Neural progenitor cell (in vitro differentiated cells): Measurements from ENCODE around the gene SSNA1. TPM values are rescaled to one million over a fixed set of nuclear protein-coding genes. Genes with fewer than 3 reads are reported as not detected.
"Not testable (repeated sequence)": the region's sequence is repeated elsewhere in the genome, so short reads cannot be mapped to it uniquely, and the experiment has no call there.

ENCODE experiments used
- DNase-seq: peaks from one replicate; pipeline ENCODE4 v3.0.0-alpha.2; 2016; ENCODE audit warnings: low spot score
- H2AFZ ChIP-seq: fragments of 200-600 bp; sonication (generic); replicated peaks from 2 replicates; pipeline ENCODE4 v1.6.1; 2016; ENCODE audit warnings: antibody characterized with exemption
- H3F3A ChIP-seq: fragments of 200-600 bp; sonication (generic); 2 replicates; pipeline ENCODE4 v1.6.1; 2016; ENCODE audit warnings: antibody characterized with exemption, low read depth
- H3K27ac ChIP-seq: fragments of 200-600 bp; sonication (generic); 2 replicates; pipeline ENCODE4 v1.5.1; 2016; ENCODE audit warnings: mild to moderate bottlenecking
- H3K27me3 ChIP-seq: fragments of 200-600 bp; sonication (generic); 2 replicates; pipeline ENCODE4 v1.6.1; 2016; ENCODE audit warnings: mild to moderate bottlenecking, moderate library complexity
- H3K36me3 ChIP-seq: fragments of 200-600 bp; sonication (generic); 2 replicates; pipeline ENCODE4 v1.5.1; 2016
- H3K4me1 ChIP-seq: fragments of 200-600 bp; sonication (generic); 2 replicates; pipeline ENCODE4 v1.6.1; 2016; ENCODE audit warnings: mixed run types
- H3K4me2 ChIP-seq: fragments of 200-600 bp; sonication (generic); 2 replicates; pipeline ENCODE4 v1.6.1; 2016
- H3K4me3 ChIP-seq: fragments of 200-600 bp; sonication (generic); 2 replicates; pipeline ENCODE4 v1.5.1; 2016
- H3K79me2 ChIP-seq: fragments of 200-600 bp; sonication (generic); 2 replicates; pipeline ENCODE4 v1.6.1; 2016; ENCODE audit warnings: low read depth
- H3K9ac ChIP-seq: fragments of 200-600 bp; sonication (generic); 2 replicates; pipeline ENCODE4 v1.6.1; 2016
- H3K9me3 ChIP-seq: fragments of 200-600 bp; sonication (generic); 2 replicates; pipeline ENCODE4 v1.5.1; 2016; ENCODE audit warnings: low read depth
- H4K20me1 ChIP-seq: fragments of 200-600 bp; sonication (generic); 2 replicates; pipeline ENCODE4 v1.6.1; 2016; ENCODE audit warnings: low read depth
- H3K27ac Mint-ChIP-seq: 3 replicates; pipeline ENCODE4 v1.8.0; 2021; ENCODE audit warnings: mixed read lengths
- H3K27me3 Mint-ChIP-seq: 2 replicates; pipeline ENCODE4 v1.8.0; 2022; ENCODE audit warnings: low read depth, mild to moderate bottlenecking, inconsistent platforms, moderate library complexity, mixed read lengths; ENCODE audit not compliant: insufficient read depth
- H3K36me3 Mint-ChIP-seq: 3 replicates; pipeline ENCODE4 v1.8.0; 2021; ENCODE audit warnings: mixed read lengths
- H3K4me1 Mint-ChIP-seq: 3 replicates; pipeline ENCODE4 v1.8.0; 2021; ENCODE audit warnings: mixed read lengths
- H3K4me3 Mint-ChIP-seq: 3 replicates; pipeline ENCODE4 v1.8.0; 2021; ENCODE audit warnings: mild to moderate bottlenecking, moderate library complexity, mixed read lengths
- H3K9me3 Mint-ChIP-seq: 3 replicates; pipeline ENCODE4 v1.8.0; 2020; ENCODE audit warnings: mixed read lengths
- CTCF ChIP-seq: fragments of 200-600 bp; sonication (generic); IDR thresholded peaks from 2 replicates; pipeline ENCODE4 v1.5.1; 2017; ENCODE audit warnings: antibody characterized with exemption, mild to moderate bottlenecking
- EZH2 ChIP-seq: fragments of 200-600 bp; sonication (generic); IDR thresholded peaks from 2 replicates; pipeline ENCODE4 v1.6.1; 2017; ENCODE audit warnings: antibody characterized with exemption, mild to moderate bottlenecking, moderate library complexity
- EZH2phosphoT487 ChIP-seq: fragments of 200-600 bp; sonication (generic); IDR thresholded peaks from 2 replicates; pipeline ENCODE4 v1.6.1; 2017; ENCODE audit warnings: antibody characterized with exemption
- total RNA-seq: library from RNA; depleted of rRNA; stranded (reverse); fragments of >200 nt; gene quantifications from 2 replicates; pipeline ENCODE4 v1.2.3, GENCODE V29; 2015; ENCODE audit warnings: low replicate concordance

SSNA1 gene
- total RNA-seq, 1 donor from 2014 or later: 27.9 TPM

- Histone ChIP-seq H3K4me2 (peak overlapping the region; percentile 67), H2AFZ (no peak overlapping the region), H3K4me1 (peaks cover 8% of the 10 kb centered on the region), H3K9ac (no peak overlapping the region), H3K27ac (no peak overlapping the region), H3K36me3 (no peaks in the 10 kb centered on the region), H3K27me3 (no peaks in the 10 kb centered on the region), H3K4me3 (peak overlapping the region; percentile 5), H4K20me1 (peaks cover 27% of the 10 kb centered on the region), H3F3A (peaks cover 18% of the 10 kb centered on the region), H3K9me3 (no peaks in the 10 kb centered on the region), H3K79me2 (peaks cover 15% of the 10 kb centered on the region)
- Mint-ChIP-seq H3K9me3 (no peaks in the 10 kb centered on the region), H3K36me3 (peaks cover 3% of the 10 kb centered on the region), H3K4me3 (no peak overlapping the region), H3K27me3 (peaks cover 2% of the 10 kb centered on the region), H3K27ac (no peak overlapping the region), H3K4me1 (peaks cover 13% of the 10 kb centered on the region)
- peak; percentile 93 for DNase-seq
- no peak for TF ChIP-seq EZH2phosphoT487
- peak; percentile 100 for TF ChIP-seq CTCF
- TF ChIP-seq EZH2: no peak
These were observed 47.9 kb downstream of the SSNA1 start for GRCh38 chr9:137236238-137236935.

- Histone ChIP-seq H3F3A (peaks cover 22% of the 10 kb centered on the region), H3K4me3 (peak overlapping the region; percentile 5), H3K36me3 (no peaks in the 10 kb centered on the region), H3K9me3 (no peaks in the 10 kb centered on the region), H4K20me1 (peaks cover 32% of the 10 kb centered on the region), H3K27ac (no peak overlapping the region), H3K4me2 (peak overlapping the region; percentile 67), H2AFZ (no peak overlapping the region), H3K4me1 (peaks cover 8% of the 10 kb centered on the region), H3K27me3 (no peaks in the 10 kb centered on the region), H3K9ac (no peak overlapping the region), H3K79me2 (peaks cover 21% of the 10 kb centered on the region)
- Mint-ChIP-seq H3K9me3 (no peaks in the 10 kb centered on the region), H3K4me1 (peaks cover 13% of the 10 kb centered on the region), H3K27ac (no peak overlapping the region), H3K27me3 (peaks cover 2% of the 10 kb centered on the region), H3K36me3 (peaks cover 3% of the 10 kb centered on the region), H3K4me3 (no peak overlapping the region)
- peak; percentile 39 for DNase-seq
- no peak for TF ChIP-seq EZH2phosphoT487
- no peak for TF ChIP-seq EZH2
- TF ChIP-seq CTCF: no peak
These were observed 48.5 kb downstream of the SSNA1 start for GRCh38 chr9:137236936-137237421.

GRCh38 chr9:137237759-137238726 lies 49.6 kb downstream of the SSNA1 start:
- no peak for TF ChIP-seq CTCF
- no peak for TF ChIP-seq EZH2phosphoT487
- no peak for TF ChIP-seq EZH2
- Histone ChIP-seq H3F3A (peaks cover 33% of the 10 kb centered on the region), H3K4me2 (no peak overlapping the region), H3K4me3 (no peak overlapping the region), H3K79me2 (peaks cover 31% of the 10 kb centered on the region), H3K36me3 (no peaks in the 10 kb centered on the region), H3K9ac (no peak overlapping the region), H3K27me3 (no peaks in the 10 kb centered on the region), H3K9me3 (no peaks in the 10 kb centered on the region), H3K27ac (no peak overlapping the region), H3K4me1 (peaks cover 14% of the 10 kb centered on the region), H2AFZ (no peak overlapping the region), H4K20me1 (peaks cover 43% of the 10 kb centered on the region)
- no peak for DNase-seq
- peaks cover 23% of the 10 kb centered on the region for H3K4me1 Mint-ChIP-seq
- H3K4me3 Mint-ChIP-seq: peak overlapping the region; percentile 87
- H3K27ac Mint-ChIP-seq: no peak overlapping the region
- peaks cover 12% of the 10 kb centered on the region for H3K36me3 Mint-ChIP-seq
- H3K9me3 Mint-ChIP-seq: no peaks in the 10 kb centered on the region
- H3K27me3 Mint-ChIP-seq: peaks cover 2% of the 10 kb centered on the region

- H3K9ac ChIP-seq: not testable (repeated sequence)
These were observed 51.2 kb downstream of the SSNA1 start for GRCh38 chr9:137239541-137240200.

More at GRCh38 chr9:137239541-137240200, 51.2 kb downstream of the SSNA1 start:
- Histone ChIP-seq H4K20me1 (peaks cover 58% of the 10 kb centered on the region), H3K4me1 (peaks cover 14% of the 10 kb centered on the region), H2AFZ (peak overlapping the region; percentile 51), H3K4me3 (peak overlapping the region; percentile 78), H3K79me2 (peaks cover 36% of the 10 kb centered on the region), H3K4me2 (peak overlapping the region; percentile 98), H3K27ac (peak overlapping the region; percentile 86), H3F3A (peaks cover 49% of the 10 kb centered on the region)
- not testable (repeated sequence) for DNase-seq, H3K9me3 ChIP-seq, H3K27ac Mint-ChIP-seq, H3K27me3 Mint-ChIP-seq, H3K27me3 ChIP-seq, H3K9me3 Mint-ChIP-seq, H3K36me3 ChIP-seq
- H3K4me3 Mint-ChIP-seq: peak overlapping the region; percentile 87
- H3K36me3 Mint-ChIP-seq: peaks cover 14% of the 10 kb centered on the region
- H3K4me1 Mint-ChIP-seq: peaks cover 35% of the 10 kb centered on the region
